Measurements from ENCODE around the gene PTPN1. TPM values are rescaled to one million over a fixed set of nuclear protein-coding genes. Genes with fewer than 3 reads are reported as not detected.

PTPN1 gene
- total RNA-seq, 4 donors from 2014 or later: 19.9 to 31.4 (median 23.2) TPM

GRCh38 chr20:50569864-50570836, 60.0 kb downstream of the PTPN1 start:
- TF ChIP-seq, protein P1, sequence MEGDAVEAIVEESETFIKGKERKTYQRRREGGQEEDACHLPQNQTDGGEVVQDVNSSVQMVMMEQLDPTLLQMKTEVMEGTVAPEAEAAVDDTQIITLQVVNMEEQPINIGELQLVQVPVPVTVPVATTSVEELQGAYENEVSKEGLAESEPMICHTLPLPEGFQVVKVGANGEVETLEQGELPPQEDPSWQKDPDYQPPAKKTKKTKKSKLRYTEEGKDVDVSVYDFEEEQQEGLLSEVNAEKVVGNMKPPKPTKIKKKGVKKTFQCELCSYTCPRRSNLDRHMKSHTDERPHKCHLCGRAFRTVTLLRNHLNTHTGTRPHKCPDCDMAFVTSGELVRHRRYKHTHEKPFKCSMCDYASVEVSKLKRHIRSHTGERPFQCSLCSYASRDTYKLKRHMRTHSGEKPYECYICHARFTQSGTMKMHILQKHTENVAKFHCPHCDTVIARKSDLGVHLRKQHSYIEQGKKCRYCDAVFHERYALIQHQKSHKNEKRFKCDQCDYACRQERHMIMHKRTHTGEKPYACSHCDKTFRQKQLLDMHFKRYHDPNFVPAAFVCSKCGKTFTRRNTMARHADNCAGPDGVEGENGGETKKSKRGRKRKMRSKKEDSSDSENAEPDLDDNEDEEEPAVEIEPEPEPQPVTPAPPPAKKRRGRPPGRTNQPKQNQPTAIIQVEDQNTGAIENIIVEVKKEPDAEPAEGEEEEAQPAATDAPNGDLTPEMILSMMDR (IDR thresholded peaks at IDR 0.05; ENCODE audit: low read depth): no peak

DNA sequence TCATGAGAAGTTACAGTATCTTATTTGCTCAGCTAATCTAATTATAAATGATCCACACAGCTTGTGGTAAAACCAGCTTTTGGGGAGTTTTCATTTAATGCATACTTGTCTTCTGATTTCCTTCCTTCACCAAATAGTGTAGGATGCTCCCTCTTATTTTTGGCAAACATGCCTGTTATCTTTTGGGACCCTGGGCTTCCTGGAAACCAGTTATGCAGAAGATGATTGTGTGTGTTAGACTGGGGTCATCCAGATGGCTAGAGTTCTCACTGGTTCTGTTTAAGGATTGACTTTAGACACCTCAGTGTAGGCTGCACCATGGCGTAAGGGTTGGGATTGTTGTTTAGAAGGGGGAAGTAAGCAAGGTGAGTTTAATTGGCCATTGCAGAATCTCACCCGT, 61.3 kb downstream of the PTPN1 start:
- TF ChIP-seq, protein P1 (IDR thresholded peaks at IDR 0.05; ENCODE audit: low read depth): no peak

DNA sequence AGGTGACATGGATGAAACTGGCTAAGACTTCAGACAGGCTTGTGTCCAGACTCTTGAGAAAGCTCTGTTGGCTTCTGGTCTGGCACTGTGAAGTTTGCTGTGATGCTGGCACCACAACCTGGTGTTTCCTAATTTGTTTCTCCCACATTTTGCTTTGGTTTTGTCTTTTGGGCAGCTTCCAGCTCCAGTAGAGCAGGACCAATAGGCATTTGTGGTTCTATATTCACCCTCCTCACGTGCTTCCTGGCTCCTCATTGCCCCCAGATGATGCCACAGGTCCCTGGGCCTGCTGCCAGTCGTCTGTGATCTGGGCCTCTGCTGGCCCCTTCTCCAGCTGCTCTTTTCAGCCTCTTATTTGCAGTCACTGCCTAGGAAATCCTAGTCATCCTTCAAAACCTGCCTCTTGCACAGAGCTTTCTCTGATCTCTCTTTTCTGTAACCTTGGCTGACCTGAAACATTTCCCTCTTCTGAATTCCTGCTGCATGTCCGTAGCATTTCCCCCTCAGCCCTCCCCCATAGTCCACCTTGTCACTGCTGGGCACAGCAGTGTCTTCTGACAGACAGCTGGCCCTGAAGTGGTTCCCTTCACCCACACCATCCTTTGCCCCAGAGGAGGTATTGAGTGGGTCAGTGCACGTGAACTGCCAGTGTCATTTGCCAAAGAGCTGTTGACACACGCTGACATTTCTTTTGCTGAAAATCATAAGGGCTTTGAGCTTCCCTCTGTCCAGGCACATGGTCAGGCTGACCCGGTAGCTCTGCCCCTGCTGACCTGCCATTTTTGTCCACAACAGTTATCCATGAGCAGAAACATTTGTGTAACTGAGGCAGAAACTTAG, 63.0 kb downstream of the PTPN1 start:
- TF ChIP-seq, protein P1 (IDR thresholded peaks at IDR 0.05; ENCODE audit: low read depth): no peak

DNA sequence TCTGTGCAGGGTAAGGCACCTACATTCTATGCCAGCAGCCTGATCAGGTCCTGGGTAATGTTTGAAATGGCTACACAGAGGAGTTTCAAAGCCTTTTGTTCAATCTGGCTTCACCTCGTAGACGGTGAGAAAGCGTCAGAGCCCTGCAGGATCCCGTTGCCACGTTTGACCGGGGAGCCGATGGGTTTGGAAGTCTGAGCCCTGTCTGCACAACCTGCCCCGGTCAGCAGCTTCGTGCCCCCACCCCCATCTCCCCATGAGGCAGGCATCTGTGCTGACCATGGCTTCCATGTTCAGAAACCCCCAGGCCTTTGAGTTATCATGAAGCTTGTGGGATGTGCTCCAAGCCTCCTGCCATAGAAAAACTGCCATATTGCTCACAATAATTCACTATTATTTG, 63.9 kb downstream of the PTPN1 start:
- TF ChIP-seq, protein P1 (IDR thresholded peaks at IDR 0.05; ENCODE audit: low read depth): no peak

- TF ChIP-seq, protein P1 (IDR thresholded peaks at IDR 0.05; ENCODE audit: low read depth): no peak
These were observed 64.4 kb downstream of the PTPN1 start for GRCh38 chr20:50574586-50574985.

DNA sequence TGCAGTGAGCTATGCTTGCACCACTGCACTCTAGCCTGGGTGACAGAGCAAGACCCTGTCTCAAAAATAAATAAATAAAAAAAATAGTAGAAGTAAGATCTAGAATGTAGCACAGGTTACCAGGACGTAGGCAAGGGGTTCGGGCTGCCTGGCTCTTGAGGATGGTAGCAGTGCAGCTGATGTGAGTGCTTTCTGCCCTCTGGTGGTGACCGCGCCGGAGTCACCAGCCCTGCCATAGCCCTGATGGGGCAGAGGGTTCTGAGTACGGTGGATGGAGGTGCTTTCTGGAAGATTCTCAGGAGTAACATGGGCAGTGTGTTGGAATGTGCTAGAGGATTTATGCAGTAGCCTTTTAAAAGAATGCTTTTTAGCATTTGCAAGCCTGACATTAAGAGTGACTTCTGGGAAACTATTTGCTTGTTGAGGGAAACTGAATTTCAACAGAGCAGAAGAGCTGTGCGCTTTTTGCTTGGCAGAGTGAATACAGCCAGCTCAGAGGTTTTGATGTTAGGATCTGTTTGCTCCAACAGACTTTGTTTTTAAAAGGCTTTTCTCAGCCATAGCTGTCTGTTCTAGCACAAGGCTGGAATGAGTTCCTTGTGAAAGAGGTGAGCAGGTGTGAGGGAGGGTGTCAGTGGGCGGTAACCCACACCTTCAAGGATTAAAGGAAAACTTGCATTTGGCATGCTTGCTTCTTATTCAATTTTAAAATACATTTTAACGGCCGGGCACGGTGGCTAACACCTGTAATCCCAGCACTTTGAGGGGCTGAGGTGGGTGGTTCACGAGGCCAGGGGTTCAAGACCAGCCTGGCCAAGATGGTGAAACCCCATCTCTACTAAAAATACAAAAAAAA, 65.9 kb downstream of the PTPN1 start:
- TF ChIP-seq, protein P1 (IDR thresholded peaks at IDR 0.05; ENCODE audit: low read depth): no peak
